Measurements from ENCODE around the gene MRPS5.

MRPS5 gene

DNA sequence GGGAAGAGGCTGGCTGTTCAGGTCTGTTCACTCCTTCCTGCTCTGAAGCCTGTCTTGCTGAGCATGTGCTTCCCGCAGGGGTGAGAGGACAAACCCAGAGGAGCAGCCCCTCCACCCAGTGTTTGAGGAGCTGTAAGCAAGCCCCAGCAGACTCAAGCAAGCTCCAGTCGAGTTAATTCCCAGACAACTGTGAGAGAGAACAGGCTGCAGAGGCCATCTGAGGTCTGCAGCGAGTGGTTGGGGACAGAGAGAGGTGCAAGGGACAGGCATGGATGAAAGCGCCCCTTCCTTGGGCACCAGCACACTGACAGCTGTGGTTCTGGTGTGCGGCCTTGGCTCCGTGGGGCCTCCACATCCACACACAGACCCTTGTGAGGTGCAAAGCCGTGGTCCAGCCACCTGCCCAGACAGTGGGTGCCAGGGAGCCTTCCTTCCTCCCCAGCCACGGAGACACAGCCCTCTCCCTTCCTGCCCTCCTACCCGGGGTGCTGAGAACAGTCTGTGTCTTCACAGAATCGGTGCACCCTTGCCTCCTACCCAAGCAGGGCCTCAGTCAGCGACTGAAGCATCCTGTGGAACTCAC lies 59.9 kb downstream of the MRPS5 start:
- no peak overlapping the region for H3K4me3 ChIP-seq (ENCODE audit: low read depth in 1 of 2, low read length in 2 of 2)
- H3K4me1 ChIP-seq (ENCODE audit: control insufficient read depth in 1 of 2, insufficient read depth in 2 of 2, low read length in 2 of 2) = no peaks in the 10 kb centered on the region
- no peaks in the 10 kb centered on the region for H3K9me3 ChIP-seq (ENCODE audit: control insufficient read depth in 1 of 2, low read length in 2 of 2)
- H3K36me3 ChIP-seq (ENCODE audit: control insufficient read depth in 1 of 2, insufficient read depth in 2 of 2, low read length in 2 of 2) = no peaks in the 10 kb centered on the region
- no peak overlapping the region for H3K27ac ChIP-seq (ENCODE audit: low read depth, low read length)
- peaks cover 0 to 8% of the 10 kb centered on the region in 2 donors for H3K27me3 ChIP-seq (ENCODE audit: control insufficient read depth in 1 of 2, insufficient read depth in 2 of 2, low read length in 2 of 2)
- no peak overlapping the region for H3K9ac ChIP-seq (ENCODE audit: low read depth in 1 of 2, low read length in 2 of 2)

DNA sequence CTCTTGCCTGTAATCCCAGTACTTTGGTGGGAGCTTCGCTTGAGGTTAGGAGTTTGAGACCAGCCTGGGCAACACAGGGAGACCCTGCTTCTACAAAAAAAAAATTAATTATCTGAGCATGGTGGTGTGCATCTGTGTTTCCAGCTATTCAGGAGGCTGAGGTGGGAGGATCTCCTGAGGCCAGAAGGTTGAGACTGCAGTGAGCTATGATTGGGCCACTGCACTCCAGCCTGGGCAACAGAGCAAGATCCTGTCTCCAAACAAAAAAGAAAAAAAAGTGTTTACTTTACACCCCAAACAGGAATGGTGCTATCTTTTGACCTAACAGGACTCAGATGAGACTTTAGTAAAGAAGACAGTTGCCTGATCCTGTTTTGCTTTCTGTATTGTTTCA lies 60.5 kb downstream of the MRPS5 start:
- Histone ChIP-seq H3K9ac (ENCODE audit: low read depth in 1 of 2, low read length in 2 of 2) (no peak overlapping the region), H3K4me1 (ENCODE audit: control insufficient read depth in 1 of 2, insufficient read depth in 2 of 2, low read length in 2 of 2) (no peaks in the 10 kb centered on the region), H3K9me3 (ENCODE audit: control insufficient read depth in 1 of 2, low read length in 2 of 2) (no peaks in the 10 kb centered on the region), H3K4me3 (ENCODE audit: low read depth in 1 of 2, low read length in 2 of 2) (no peak overlapping the region), H3K27ac (ENCODE audit: low read depth, low read length) (no peak overlapping the region), H3K27me3 (ENCODE audit: control insufficient read depth in 1 of 2, insufficient read depth in 2 of 2, low read length in 2 of 2) (peaks cover 0 to 8% of the 10 kb centered on the region in 2 donors), H3K36me3 (ENCODE audit: control insufficient read depth in 1 of 2, insufficient read depth in 2 of 2, low read length in 2 of 2) (no peaks in the 10 kb centered on the region)

DNA sequence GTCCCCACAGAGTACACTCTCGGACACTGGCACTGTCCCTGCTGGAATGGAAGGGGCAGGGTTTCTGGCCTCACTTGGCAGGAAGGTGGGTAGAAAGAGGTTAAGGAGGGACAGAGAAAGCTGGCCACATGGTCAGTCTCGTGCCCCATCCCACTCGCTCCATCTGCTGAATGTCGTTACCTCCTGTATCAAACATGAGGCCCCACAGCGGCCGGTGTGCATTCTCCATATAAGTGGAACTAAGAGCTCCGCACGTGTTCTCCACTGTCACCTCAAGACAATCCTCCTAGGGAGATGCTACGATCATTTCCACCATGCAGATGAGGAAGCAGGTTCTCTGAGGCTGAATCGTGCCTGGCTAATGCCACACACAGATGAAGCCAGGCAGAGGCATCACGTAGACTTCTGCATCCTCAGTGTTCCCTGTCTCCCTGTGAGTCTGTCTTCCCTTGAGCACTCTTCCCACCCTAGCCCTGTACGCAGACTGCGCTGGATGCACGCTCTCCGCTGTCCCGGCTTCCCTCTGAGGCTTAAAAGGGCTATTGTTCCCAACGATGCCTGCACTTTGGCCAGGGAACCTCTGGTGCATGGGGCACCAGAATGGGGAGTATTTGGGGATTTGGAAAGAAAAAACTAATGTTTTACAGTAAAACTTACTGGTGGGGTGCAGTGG lies 61.0 kb downstream of the MRPS5 start:
- Histone ChIP-seq H3K4me1 (ENCODE audit: control insufficient read depth in 1 of 2, insufficient read depth in 2 of 2, low read length in 2 of 2) (no peaks in the 10 kb centered on the region), H3K27ac (ENCODE audit: low read depth, low read length) (no peak overlapping the region), H3K27me3 (ENCODE audit: control insufficient read depth in 1 of 2, insufficient read depth in 2 of 2, low read length in 2 of 2) (peaks cover 0 to 8% of the 10 kb centered on the region in 2 donors), H3K9me3 (ENCODE audit: control insufficient read depth in 1 of 2, low read length in 2 of 2) (no peaks in the 10 kb centered on the region), H3K9ac (ENCODE audit: low read depth in 1 of 2, low read length in 2 of 2) (no peak overlapping the region), H3K4me3 (ENCODE audit: low read depth in 1 of 2, low read length in 2 of 2) (no peak overlapping the region), H3K36me3 (ENCODE audit: control insufficient read depth in 1 of 2, insufficient read depth in 2 of 2, low read length in 2 of 2) (no peaks in the 10 kb centered on the region)

DNA sequence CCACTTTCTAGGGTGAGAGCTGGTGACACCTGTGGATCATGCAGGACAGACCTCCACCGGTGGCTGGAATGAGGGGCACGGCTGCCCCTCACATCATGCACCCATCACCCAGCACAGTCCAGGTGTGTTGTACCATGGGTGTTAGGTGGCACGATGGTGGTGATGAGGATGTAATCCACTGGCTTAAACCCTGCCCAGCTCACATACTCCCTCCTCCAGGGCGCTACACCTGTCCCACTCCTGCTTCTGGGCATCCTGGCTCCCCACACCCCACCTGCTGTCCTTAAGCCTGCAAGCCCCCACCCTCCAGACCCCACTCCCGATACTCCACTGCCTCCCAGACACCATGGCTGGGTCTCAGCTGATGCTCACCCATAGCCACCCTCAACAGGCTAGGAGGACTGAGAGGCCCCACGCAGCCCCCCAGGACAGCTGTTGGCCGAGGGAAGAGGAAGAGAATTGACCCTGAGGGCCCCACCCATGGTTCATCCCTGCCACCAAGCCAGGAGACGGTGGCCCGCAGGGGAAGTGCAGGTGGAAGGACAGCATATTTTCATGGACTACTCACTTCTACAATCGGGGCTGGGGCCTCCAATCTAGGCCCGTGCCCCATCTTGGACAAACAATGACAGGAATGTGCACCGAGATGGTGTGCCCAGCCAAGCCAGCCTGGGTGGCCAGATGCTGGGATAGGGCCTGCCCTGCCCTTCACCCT lies 61.8 kb downstream of the MRPS5 start:
- H3K9ac ChIP-seq (ENCODE audit: low read depth in 1 of 2, low read length in 2 of 2) = no peak overlapping the region
- no peaks in the 10 kb centered on the region for H3K36me3 ChIP-seq (ENCODE audit: control insufficient read depth in 1 of 2, insufficient read depth in 2 of 2, low read length in 2 of 2)
- H3K27ac ChIP-seq (ENCODE audit: low read depth, low read length) = no peak overlapping the region
- no peak overlapping the region for H3K4me3 ChIP-seq (ENCODE audit: low read depth in 1 of 2, low read length in 2 of 2)
- H3K4me1 ChIP-seq (ENCODE audit: control insufficient read depth in 1 of 2, insufficient read depth in 2 of 2, low read length in 2 of 2) = no peaks in the 10 kb centered on the region
- peaks cover 0 to 8% of the 10 kb centered on the region in 2 donors for H3K27me3 ChIP-seq (ENCODE audit: control insufficient read depth in 1 of 2, insufficient read depth in 2 of 2, low read length in 2 of 2)
- no peaks in the 10 kb centered on the region for H3K9me3 ChIP-seq (ENCODE audit: control insufficient read depth in 1 of 2, low read length in 2 of 2)

DNA sequence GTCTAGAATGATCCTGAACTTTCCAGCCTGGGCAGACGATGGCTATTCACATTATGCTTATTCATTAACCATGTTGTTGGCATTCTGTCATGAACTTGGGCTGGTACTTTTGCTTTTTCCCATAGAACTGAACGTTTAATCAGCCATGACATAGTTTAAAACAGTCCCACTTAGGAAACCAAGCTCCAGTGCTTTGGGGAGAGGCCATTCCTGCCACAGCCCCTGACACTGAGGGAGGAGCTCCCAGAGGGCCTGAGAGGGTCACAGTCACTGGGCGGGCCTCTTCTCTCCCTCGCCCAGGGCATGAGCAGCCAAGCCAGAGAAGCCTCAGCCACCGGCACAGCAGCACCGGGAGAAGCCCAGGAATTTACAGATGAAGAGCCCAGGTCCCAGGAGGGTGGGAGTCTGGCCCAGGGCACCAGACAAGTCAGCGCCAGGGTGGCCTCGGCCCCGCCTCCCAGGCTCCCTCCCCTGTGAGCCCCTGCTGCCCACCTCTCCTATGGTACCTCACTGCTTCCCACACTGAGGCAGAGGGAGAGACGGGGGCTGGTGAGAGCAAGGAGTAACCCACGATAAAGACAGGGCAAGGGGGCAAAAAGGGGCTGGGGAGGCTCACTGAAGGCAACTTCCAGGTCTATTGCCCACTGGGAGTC lies 62.5 kb downstream of the MRPS5 start:
- no peak overlapping the region for H3K9ac ChIP-seq (ENCODE audit: low read depth in 1 of 2, low read length in 2 of 2)
- no peaks in the 10 kb centered on the region for H3K9me3 ChIP-seq (ENCODE audit: control insufficient read depth in 1 of 2, low read length in 2 of 2)
- H3K36me3 ChIP-seq (ENCODE audit: control insufficient read depth in 1 of 2, insufficient read depth in 2 of 2, low read length in 2 of 2) = no peaks in the 10 kb centered on the region
- peak overlapping the region; percentile 30 for H3K27ac ChIP-seq (ENCODE audit: low read depth, low read length)
- H3K4me3 ChIP-seq (ENCODE audit: low read depth in 1 of 2, low read length in 2 of 2) = no peak overlapping the region
- H3K27me3 ChIP-seq (ENCODE audit: control insufficient read depth in 1 of 2, insufficient read depth in 2 of 2, low read length in 2 of 2) = peaks cover 0 to 8% of the 10 kb centered on the region in 2 donors
- no peaks in the 10 kb centered on the region for H3K4me1 ChIP-seq (ENCODE audit: control insufficient read depth in 1 of 2, insufficient read depth in 2 of 2, low read length in 2 of 2)

DNA sequence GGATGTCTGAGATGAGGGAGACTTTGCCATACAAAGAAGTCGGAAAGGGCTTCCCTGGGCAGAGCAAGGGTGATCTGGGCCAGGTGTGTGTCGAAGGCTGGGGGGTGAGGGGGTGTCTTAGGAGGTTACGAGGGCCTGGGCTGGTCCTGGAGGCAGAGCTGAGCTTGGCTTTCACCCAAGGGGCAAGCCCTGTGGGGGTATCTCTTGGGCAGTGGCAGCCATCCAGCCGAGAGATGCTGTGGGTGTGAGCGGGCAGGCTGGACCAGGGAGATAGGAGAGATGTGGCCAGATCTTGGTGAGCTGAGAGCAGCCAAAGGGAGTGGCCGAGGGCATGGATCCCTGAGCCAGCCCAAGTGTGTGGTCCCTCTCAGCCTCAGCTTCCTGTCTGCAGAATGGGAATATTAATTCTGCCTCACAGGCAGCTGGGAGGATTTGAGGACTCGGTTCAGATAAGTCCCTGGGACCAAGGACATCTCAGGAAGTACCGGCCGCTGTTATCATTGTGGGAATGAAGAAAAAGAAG lies 63.1 kb downstream of the MRPS5 start:
- Histone ChIP-seq H3K27me3 (ENCODE audit: control insufficient read depth in 1 of 2, insufficient read depth in 2 of 2, low read length in 2 of 2) (peaks cover 3 to 4% of the 10 kb centered on the region in 2 donors), H3K9me3 (ENCODE audit: control insufficient read depth in 1 of 2, low read length in 2 of 2) (no peaks in the 10 kb centered on the region), H3K27ac (ENCODE audit: low read depth, low read length) (peak overlapping the region; percentile 36), H3K4me3 (ENCODE audit: low read depth in 1 of 2, low read length in 2 of 2) (no peak overlapping the region), H3K36me3 (ENCODE audit: control insufficient read depth in 1 of 2, insufficient read depth in 2 of 2, low read length in 2 of 2) (no peaks in the 10 kb centered on the region), H3K9ac (ENCODE audit: low read depth in 1 of 2, low read length in 2 of 2) (no peak overlapping the region), H3K4me1 (ENCODE audit: control insufficient read depth in 1 of 2, insufficient read depth in 2 of 2, low read length in 2 of 2) (no peaks in the 10 kb centered on the region)

DNA sequence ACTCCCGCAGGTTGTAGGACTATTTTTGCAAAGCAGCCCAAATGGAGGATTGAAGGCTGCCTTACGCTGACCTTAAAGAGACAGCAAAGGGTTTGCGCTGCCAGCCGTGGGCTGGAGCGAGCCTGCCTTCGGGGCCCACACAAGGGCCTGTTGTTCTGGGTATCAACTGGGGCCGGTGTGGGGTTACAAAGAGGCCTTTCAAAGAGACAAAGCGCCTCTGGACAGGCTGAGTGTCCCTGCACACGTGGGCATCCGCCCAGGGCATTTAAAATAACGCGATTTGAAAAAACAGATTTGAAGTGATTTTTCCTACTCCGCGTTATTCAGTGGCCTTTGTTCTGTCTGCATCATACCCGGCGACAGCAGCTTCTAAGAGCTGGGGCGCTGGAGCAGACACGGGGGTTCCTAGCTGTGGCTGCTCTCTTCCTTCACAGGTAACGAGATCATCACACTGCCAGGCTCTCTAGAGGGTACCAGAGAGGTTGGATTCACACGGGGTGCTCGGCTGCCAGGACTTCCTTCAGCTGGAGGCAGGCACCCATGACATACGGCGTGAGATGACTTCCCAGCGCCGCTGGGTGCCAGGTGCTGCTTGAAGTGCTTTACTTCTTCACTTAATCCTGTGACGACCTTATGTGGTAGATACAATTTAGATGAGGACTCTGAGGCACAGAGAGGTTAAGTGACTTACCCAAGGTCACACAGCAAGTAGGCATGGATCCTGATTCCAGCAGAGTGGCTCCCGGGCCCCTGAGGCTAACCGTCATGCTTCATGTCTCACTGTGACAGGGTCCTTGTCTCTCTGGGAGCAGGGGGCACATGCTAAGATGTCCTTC lies 63.9 kb downstream of the MRPS5 start:
- H3K36me3 ChIP-seq (ENCODE audit: control insufficient read depth in 1 of 2, insufficient read depth in 2 of 2, low read length in 2 of 2) = no peaks in the 10 kb centered on the region
- H3K4me3 ChIP-seq (ENCODE audit: low read depth in 1 of 2, low read length in 2 of 2) = no peak overlapping the region
- H3K9ac ChIP-seq (ENCODE audit: low read depth in 1 of 2, low read length in 2 of 2) = no peak overlapping the region
- H3K27me3 ChIP-seq (ENCODE audit: control insufficient read depth in 1 of 2, insufficient read depth in 2 of 2, low read length in 2 of 2) = peaks cover 4% of the 10 kb centered on the region in 2 donors
- H3K27ac ChIP-seq (ENCODE audit: low read depth, low read length) = no peak overlapping the region
- H3K9me3 ChIP-seq (ENCODE audit: control insufficient read depth in 1 of 2, low read length in 2 of 2) = no peaks in the 10 kb centered on the region
- no peaks in the 10 kb centered on the region for H3K4me1 ChIP-seq (ENCODE audit: control insufficient read depth in 1 of 2, insufficient read depth in 2 of 2, low read length in 2 of 2)

DNA sequence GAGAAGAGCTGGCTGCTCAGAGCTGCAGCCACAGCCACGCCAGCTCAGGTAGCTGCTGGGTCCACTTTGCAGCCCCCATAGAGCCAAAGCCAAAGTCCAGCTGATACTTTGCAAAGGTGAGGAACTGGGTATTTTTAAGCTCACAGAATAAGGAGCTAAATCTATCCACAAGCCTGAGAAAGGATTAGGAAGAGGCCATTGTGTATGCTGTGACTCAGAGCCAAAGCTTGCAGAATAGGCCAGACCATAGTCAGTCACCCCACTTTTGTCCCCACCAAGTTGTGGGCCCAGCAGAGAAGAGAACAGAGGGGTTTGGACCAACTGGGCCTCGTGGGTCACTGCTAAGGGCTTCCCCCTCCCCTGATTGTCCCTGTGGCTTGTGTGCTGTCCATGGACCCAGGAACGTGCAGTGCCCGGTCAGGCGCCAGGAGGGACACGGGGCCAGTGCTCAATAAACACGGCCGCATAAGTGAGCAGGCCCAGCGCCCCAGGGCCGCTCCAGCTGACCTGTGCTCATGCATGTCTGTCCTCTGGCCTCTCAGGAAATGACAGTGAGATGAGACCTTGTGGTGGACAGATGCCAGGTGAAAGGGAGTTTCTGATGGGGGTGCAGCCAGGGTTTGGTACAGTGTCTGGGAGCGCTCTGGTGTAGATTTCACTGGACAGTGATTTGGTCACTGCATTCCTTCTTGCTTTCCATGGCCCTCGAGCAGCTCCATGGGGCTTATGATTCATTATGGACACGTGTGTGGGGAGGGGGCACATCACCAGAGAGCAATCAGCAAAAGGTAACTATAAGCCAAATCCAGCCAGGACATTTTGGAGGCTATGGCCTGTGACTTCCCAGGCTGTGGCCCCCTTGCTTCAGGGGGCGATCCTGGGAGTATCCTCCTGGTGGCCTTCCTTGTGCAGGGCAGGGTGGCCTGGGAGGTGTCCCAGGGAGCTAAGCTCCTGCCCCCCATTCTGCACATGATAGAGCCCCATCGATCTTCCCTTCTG lies 64.8 kb downstream of the MRPS5 start:
- H3K4me1 ChIP-seq (ENCODE audit: control insufficient read depth in 1 of 2, insufficient read depth in 2 of 2, low read length in 2 of 2) = no peaks in the 10 kb centered on the region
- no peak overlapping the region for H3K27ac ChIP-seq (ENCODE audit: low read depth, low read length)
- H3K36me3 ChIP-seq (ENCODE audit: control insufficient read depth in 1 of 2, insufficient read depth in 2 of 2, low read length in 2 of 2) = no peaks in the 10 kb centered on the region
- no peak overlapping the region for H3K4me3 ChIP-seq (ENCODE audit: low read depth in 1 of 2, low read length in 2 of 2)
- H3K9me3 ChIP-seq (ENCODE audit: control insufficient read depth in 1 of 2, low read length in 2 of 2) = no peaks in the 10 kb centered on the region
- peaks cover 4% of the 10 kb centered on the region in 2 donors for H3K27me3 ChIP-seq (ENCODE audit: control insufficient read depth in 1 of 2, insufficient read depth in 2 of 2, low read length in 2 of 2)
- no peak overlapping the region for H3K9ac ChIP-seq (ENCODE audit: low read depth in 1 of 2, low read length in 2 of 2)

DNA sequence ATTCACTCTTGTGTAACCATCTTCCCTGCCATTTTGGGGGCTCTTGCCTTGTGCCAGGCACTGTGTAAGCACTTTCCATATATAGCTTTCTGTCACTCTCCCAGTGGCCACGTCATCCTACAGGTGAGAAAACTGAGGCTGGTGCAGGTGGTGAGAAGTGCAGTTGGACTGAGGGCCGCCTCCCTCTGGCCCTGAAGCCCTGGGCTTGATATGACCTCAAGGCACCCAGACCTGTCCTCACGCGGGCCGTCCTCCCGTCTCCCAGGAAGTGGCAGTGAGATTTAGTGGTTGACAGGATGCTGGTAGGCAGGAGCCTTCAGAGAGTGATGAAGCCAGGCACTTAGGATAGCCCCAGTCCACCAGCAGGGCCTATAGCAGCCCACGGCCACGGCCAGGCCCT lies 65.6 kb downstream of the MRPS5 start:
- Histone ChIP-seq H3K27ac (ENCODE audit: low read depth, low read length) (no peak overlapping the region), H3K9ac (ENCODE audit: low read depth in 1 of 2, low read length in 2 of 2) (no peak overlapping the region), H3K4me3 (ENCODE audit: low read depth in 1 of 2, low read length in 2 of 2) (no peak overlapping the region), H3K27me3 (ENCODE audit: control insufficient read depth in 1 of 2, insufficient read depth in 2 of 2, low read length in 2 of 2) (peaks cover 4% of the 10 kb centered on the region in 2 donors), H3K36me3 (ENCODE audit: control insufficient read depth in 1 of 2, insufficient read depth in 2 of 2, low read length in 2 of 2) (no peaks in the 10 kb centered on the region), H3K4me1 (ENCODE audit: control insufficient read depth in 1 of 2, insufficient read depth in 2 of 2, low read length in 2 of 2) (no peaks in the 10 kb centered on the region), H3K9me3 (ENCODE audit: control insufficient read depth in 1 of 2, low read length in 2 of 2) (no peaks in the 10 kb centered on the region)
